PFSK-1 (cell line): ENCODE data around the gene CDC42EP4.

Experiments used
- FOXP2 ChIP-seq: optimal IDR thresholded peaks from 2 replicates; pipeline ENCODE3; 2011; ENCODE audit warnings: borderline replicate concordance, control low read depth, inconsistent platforms; ENCODE audit not compliant: insufficient read depth; ENCODE audit errors: extremely low read length, extremely low read depth
- POLR2AphosphoS5 ChIP-seq: IDR thresholded peaks from 2 replicates; pipeline ENCODE4 v1.6.1; 2012; ENCODE audit warnings: low read depth, mild to moderate bottlenecking, control low read depth, low read length, moderate library complexity
- SIN3A ChIP-seq: IDR thresholded peaks from 2 replicates; pipeline ENCODE4 v1.6.1; 2012; ENCODE audit warnings: mild to moderate bottlenecking, low read length, moderate library complexity, borderline replicate concordance; ENCODE audit not compliant: insufficient read depth
- TAF1 ChIP-seq: IDR thresholded peaks from 2 replicates; pipeline ENCODE4 v1.6.1; 2012; ENCODE audit warnings: low read length, control low read depth, borderline replicate concordance; ENCODE audit not compliant: insufficient read depth
- TF ChIP-seq, protein P1 (sequence below), 2 experiments: IDR thresholded peaks; 2 replicates each; pipeline versions ENCODE4 v1.6.1 to v1.8.0; 2011 to 2012; ENCODE audit warnings: low read depth in 2 of 2, low read length in 2 of 2, control low read depth in 1 of 2, inconsistent platforms in 1 of 2, mild to moderate bottlenecking in 1 of 2, moderate library complexity in 1 of 2; ENCODE audit not compliant: insufficient read depth in 1 of 2

CDC42EP4 gene

DNA sequence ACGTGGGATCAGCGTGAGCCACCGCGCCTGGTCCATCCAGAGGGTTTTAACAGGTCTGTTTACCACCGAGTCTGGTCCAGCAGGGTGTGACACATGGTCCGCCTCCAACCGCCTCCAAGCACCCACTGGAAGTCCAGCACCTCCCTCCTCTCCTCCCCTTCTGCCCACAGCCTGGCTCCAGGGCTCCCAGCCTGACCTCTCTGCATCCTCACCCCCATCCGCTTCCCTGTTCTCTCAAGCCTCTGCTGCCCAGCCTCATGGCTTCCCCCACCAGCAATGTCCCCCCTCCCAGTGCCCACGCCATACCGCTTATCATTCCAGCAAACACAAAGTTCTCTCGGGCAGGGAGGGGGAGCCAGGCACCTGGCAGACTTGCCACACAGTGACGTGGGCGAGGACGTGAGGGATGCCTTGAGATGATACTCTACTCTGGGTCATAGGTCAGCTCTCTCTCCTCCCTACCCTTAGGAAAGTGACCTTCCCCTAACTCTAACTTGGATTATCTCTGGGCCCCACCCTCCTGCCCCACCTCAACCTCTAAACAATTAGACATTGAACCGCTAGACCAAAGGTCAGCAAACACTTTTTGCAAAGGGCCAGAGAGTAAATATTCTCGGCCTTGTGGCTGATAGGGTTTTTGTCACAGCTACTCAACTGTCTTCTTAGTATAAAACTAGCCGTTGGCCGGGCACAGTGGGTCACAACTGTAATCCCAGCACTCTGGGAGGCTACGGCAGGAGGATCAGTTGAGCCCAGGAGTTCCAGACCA is 23.1 kb downstream of the CDC42EP4 start:
- no peak for TF ChIP-seq POLR2AphosphoS5
- no peak for TF ChIP-seq FOXP2
- no peak for TF ChIP-seq TAF1
- TF ChIP-seq SIN3A: no peak
- TF ChIP-seq, protein P1, sequence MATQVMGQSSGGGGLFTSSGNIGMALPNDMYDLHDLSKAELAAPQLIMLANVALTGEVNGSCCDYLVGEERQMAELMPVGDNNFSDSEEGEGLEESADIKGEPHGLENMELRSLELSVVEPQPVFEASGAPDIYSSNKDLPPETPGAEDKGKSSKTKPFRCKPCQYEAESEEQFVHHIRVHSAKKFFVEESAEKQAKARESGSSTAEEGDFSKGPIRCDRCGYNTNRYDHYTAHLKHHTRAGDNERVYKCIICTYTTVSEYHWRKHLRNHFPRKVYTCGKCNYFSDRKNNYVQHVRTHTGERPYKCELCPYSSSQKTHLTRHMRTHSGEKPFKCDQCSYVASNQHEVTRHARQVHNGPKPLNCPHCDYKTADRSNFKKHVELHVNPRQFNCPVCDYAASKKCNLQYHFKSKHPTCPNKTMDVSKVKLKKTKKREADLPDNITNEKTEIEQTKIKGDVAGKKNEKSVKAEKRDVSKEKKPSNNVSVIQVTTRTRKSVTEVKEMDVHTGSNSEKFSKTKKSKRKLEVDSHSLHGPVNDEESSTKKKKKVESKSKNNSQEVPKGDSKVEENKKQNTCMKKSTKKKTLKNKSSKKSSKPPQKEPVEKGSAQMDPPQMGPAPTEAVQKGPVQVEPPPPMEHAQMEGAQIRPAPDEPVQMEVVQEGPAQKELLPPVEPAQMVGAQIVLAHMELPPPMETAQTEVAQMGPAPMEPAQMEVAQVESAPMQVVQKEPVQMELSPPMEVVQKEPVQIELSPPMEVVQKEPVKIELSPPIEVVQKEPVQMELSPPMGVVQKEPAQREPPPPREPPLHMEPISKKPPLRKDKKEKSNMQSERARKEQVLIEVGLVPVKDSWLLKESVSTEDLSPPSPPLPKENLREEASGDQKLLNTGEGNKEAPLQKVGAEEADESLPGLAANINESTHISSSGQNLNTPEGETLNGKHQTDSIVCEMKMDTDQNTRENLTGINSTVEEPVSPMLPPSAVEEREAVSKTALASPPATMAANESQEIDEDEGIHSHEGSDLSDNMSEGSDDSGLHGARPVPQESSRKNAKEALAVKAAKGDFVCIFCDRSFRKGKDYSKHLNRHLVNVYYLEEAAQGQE (IDR thresholded peaks at IDR 0.05; ENCODE audit: insufficient read depth in 1 of 2, low read depth in 2 of 2, low read length in 2 of 2): no peak

DNA sequence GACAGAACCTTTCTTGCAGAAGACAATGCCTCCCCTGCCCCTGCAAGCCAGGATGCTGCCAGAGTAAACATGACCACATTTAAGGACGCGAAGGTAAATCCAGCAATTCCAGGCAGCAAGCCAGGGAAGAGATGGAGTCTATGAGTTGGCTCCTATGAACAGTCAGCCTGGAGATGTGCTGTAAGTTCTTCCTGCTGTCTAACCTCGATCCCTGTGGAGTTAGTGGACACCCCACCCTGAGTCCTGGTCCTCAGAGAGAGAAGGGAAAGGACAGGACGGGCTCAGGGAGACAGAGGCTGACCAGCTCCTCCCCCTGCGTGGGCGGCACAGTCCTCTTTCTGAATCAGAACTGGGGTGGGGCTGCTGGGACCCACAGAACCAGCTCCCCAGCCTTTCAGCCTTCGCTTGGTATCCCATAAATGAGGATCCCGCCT is 24.9 kb downstream of the CDC42EP4 start:
- no peak for TF ChIP-seq SIN3A
- TF ChIP-seq, protein P1 (IDR thresholded peaks at IDR 0.05; ENCODE audit: insufficient read depth in 1 of 2, low read depth in 2 of 2, low read length in 2 of 2): no peak
- no peak for TF ChIP-seq FOXP2
- no peak for TF ChIP-seq POLR2AphosphoS5
- no peak for TF ChIP-seq TAF1

DNA sequence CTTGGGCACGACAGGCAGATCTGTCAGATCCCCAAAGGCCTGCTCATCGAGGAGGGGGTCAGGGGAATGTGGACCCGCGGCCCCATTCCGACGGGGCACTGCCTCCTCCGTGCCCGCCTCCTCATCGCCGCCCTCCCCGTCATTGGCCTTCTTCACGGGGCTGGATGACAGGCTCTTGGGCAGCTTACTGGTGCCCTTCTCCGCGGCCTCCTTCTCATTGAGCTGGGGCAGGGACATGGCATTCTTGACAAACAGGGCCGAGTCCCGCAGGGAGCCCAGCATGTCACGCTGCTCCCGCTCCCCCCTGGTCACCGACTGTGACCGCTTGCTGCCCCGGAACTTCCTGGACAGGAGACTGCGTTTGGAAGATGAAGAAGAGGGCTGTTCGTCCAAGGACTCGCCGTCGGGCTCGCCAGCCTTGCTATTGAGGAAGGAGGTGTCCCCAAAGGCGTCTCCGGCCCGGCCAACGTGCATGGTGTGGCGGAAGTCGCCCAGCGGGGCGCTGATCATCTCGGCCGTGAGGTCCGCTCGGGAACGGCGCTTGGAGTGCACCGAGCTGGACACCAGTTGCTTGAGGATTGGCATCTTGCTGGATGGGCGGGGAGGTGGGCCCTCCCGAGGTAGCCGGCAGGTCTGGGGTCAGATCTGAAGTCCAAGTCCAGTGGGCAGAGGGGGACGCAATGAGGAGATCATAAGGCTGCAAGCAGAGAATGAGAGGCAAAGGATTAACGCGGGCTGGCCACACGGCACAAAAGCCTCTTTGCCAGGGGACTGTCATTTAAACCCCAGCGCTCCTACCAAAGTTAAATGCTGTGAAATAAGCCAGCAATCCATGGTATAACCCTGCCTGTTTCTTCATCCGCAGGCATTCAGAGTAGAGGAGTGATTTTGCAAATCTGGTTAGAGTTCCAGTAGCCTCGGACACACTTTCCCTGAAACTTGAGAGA is 25.6 kb downstream of the CDC42EP4 start:
- TF ChIP-seq, protein P1 (IDR thresholded peaks at IDR 0.05; ENCODE audit: insufficient read depth in 1 of 2, low read depth in 2 of 2, low read length in 2 of 2): no peak
- TF ChIP-seq SIN3A (no peak), POLR2AphosphoS5 (no peak), FOXP2 (no peak), TAF1 (no peak)

DNA sequence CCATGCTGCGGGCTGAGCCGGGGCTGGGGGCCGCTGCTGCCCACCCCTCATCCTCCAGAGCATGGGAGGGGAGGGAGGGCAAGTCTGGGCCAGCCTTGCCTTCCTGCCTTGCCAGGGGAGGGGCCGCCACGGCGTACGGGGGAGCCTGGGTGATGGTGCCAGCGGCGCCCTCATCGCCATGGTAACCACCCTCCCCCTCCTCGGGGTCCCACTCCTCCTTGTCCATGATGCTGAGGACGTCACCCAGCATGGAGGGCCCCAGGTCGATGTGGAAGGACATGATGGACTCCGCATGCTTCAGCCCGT is 26.2 kb downstream of the CDC42EP4 start:
- TF ChIP-seq POLR2AphosphoS5 (no peak), FOXP2 (no peak), SIN3A (no peak), TAF1 (no peak)
- TF ChIP-seq, protein P1 (IDR thresholded peaks at IDR 0.05; ENCODE audit: insufficient read depth in 1 of 2, low read depth in 2 of 2, low read length in 2 of 2): no peak
